HG02623 (cell line): ENCODE results near the gene USP13.

ENCODE experiments used
- ATAC-seq: cut with Tn5 transposase; IDR thresholded peaks from one replicate; pipeline ENCODE4 v1.9.1; 2021; ENCODE audit warnings: moderate library complexity; ENCODE audit not compliant: unreplicated experiment

USP13 gene

DNA sequence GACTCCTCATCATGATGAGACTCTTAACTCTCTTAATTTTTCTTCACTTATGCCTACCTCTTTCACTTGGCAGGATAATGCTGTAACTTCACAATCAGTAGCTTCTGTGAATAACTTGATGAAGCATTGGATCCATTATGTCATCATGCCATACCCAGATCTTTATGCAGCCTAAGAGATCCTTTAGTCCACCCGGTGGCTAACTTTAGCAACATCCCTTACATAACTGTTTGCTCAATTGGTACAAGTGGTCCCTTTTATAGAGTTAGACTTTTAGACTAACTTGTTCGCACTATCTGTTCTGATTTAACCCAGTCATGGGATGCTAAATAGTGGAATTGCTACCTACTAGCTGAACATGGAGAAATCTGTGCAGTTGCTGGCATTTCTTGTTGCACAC is 184.5 kb downstream of the USP13 start:
- ATAC-seq, result no peak
